K562 (cell line): Measurements from ENCODE around the gene EEF1B2. TPM values are rescaled to one million over a fixed set of nuclear protein-coding genes. Genes with fewer than 3 reads are reported as not detected.

ENCODE experiments used
- ATAC-seq: fragments of 200-7000 bp; cut with Tn5 transposase; 3 replicates; pipeline ENCODE4 v1.9.1; 2020; ENCODE audit warnings: moderate library complexity
- BruUV-seq: library from RNA; stranded (reverse); fragments of 400-500 nt; replicated peaks from 2 replicates; lab custom pipeline; 2021; lab: Mats Ljungman, UMichigan
- CTCF ChIA-PET: fragments of 300-600 bp; formaldehyde crosslinking; extraction: SDS; loops from one replicate; lab custom pipeline; 2021; ENCODE audit warnings: low intra/inter-chr PET ratio; lab: Yijun Ruan, JAX
- POLR2A ChIA-PET: fragments of 300-600, 350-650 bp; sonication (Branson Sonifier 250); formaldehyde crosslinking; extraction: SDS; loops from one replicate; lab custom pipeline; 2021; ENCODE audit warnings: antibody characterized with exemption, inconsistent platforms; lab: Yijun Ruan, JAX
- DNase-seq, 4 experiments: peaks; one replicate each; pipeline versions ENCODE4 v3.0.0 to v3.0.0-alpha.2; 2011 to 2018; ENCODE audit warnings: low spot score in 3 of 4, mixed read lengths in 3 of 4; ENCODE audit errors: extremely low read depth in 1 of 4
- FAIRE-seq: peaks from 2 replicates; lab custom pipeline; 2011; peaks lifted over from hg19 to GRCh38; lab: Jason Lieb, UNC
- H2AFZ ChIP-seq: 2 replicates; pipeline ENCODE4 v1.6.0; 2011; ENCODE audit warnings: low read depth, low read length, control low read depth, inconsistent platforms
- H3K27ac ChIP-seq: fragments of 200-600 bp; 3 replicates; pipeline ENCODE4 v1.8.0; 2011; ENCODE audit warnings: low read depth, mild to moderate bottlenecking, control low read depth, inconsistent platforms, low read length, moderate library complexity, mixed read lengths; ENCODE audit errors: extremely low read depth
- H3K27me3 ChIP-seq, 2 experiments: fragments of 300-600 bp in 1 of 2; 2 replicates in 1 of 2; 3 replicates in 1 of 2; pipeline versions ENCODE4 v1.6.0 to v1.8.0; 2011; ENCODE audit warnings: inconsistent platforms in 2 of 2, low read length in 2 of 2, mild to moderate bottlenecking in 1 of 2, mixed read lengths in 1 of 2, moderate library complexity in 1 of 2; ENCODE audit not compliant: control insufficient read depth in 2 of 2, insufficient read depth in 2 of 2
- H3K36me3 ChIP-seq: fragments of 300-600 bp; 3 replicates; pipeline ENCODE4 v1.8.0; 2011; ENCODE audit warnings: mild to moderate bottlenecking, low read length, inconsistent platforms; ENCODE audit not compliant: control insufficient read depth, insufficient read depth
- H3K4me1 ChIP-seq, 2 experiments: fragments of 200-600 bp in 1 of 2; replicated peaks in 1 of 2; 2 replicates in 1 of 2; 3 replicates in 1 of 2; pipeline versions ENCODE4 v1.5.1 to v1.8.0; 2011; ENCODE audit warnings: inconsistent platforms in 2 of 2, low read length in 2 of 2, mild to moderate bottlenecking in 1 of 2, mixed read lengths in 1 of 2, moderate library complexity in 1 of 2; ENCODE audit not compliant: control insufficient read depth in 2 of 2, insufficient read depth in 2 of 2
- H3K4me2 ChIP-seq: 2 replicates; pipeline ENCODE4 v1.6.1; 2011; ENCODE audit warnings: low read length, control low read depth, inconsistent platforms, mixed read lengths; ENCODE audit not compliant: insufficient read depth
- H3K4me3 ChIP-seq: fragments of 200-600 bp; sonication (generic), shearing (Covaris generic); 2 replicates; pipeline ENCODE4 v1.5.1; 2016; ENCODE audit warnings: control low read depth, inconsistent platforms
- H3K79me2 ChIP-seq: fragments of 200-600 bp; 3 replicates; pipeline ENCODE4 v1.8.0; 2011; ENCODE audit warnings: low read length, inconsistent platforms; ENCODE audit not compliant: control insufficient read depth, insufficient read depth
- H3K9ac ChIP-seq, 2 experiments: 2 replicates each; pipeline versions ENCODE4 v1.6.0 to v1.6.1; 2011; ENCODE audit warnings: low read depth in 2 of 2, low read length in 2 of 2, control low read depth in 1 of 2, inconsistent platforms in 1 of 2, mild to moderate bottlenecking in 1 of 2, mixed read lengths in 1 of 2; ENCODE audit not compliant: insufficient read depth in 1 of 2
- H3K9me1 ChIP-seq: one replicate; pipeline ENCODE4 v1.6.0; 2011; ENCODE audit warnings: inconsistent platforms, mild to moderate bottlenecking, low read length, moderate library complexity; ENCODE audit not compliant: control insufficient read depth, insufficient read depth
- H3K9me3 ChIP-seq: replicated peaks from 2 replicates; pipeline ENCODE4 v1.5.1; 2011; ENCODE audit warnings: low read depth, low read length, inconsistent platforms; ENCODE audit not compliant: control insufficient read depth, insufficient read depth
- H4K20me1 ChIP-seq: replicated peaks from 2 replicates; pipeline ENCODE4 v1.6.1; 2011; ENCODE audit warnings: low read length, inconsistent platforms, mixed read lengths; ENCODE audit not compliant: control insufficient read depth, insufficient read depth
- CBX5 ChIP-seq: IDR thresholded peaks from 2 replicates; pipeline ENCODE4 v1.6.1; 2014; ENCODE audit warnings: low read depth, borderline replicate concordance
- HOXB6 ChIP-seq: fragments of 250-450 bp; sonication (Bioruptor Pico); IDR thresholded peaks from 2 replicates; pipeline ENCODE4 v1.5.1; 2022; ENCODE audit warnings: mild to moderate bottlenecking, borderline replicate concordance
- ID3 ChIP-seq, 2 experiments: fragments of 250-450 bp in 1 of 2; fragments of 450-650 bp in 1 of 2; sonication (Bioruptor Pico) in 1 of 2; IDR thresholded peaks; 2 replicates each; pipeline versions ENCODE4 v1.6.1 to v1.8.0; 2016 to 2021; ENCODE audit warnings: mild to moderate bottlenecking in 2 of 2, moderate library complexity in 2 of 2, missing compliant biosample characterization in 1 of 2, missing genetic modification characterization in 1 of 2
- MECOM ChIP-seq: fragments of 250-450 bp; sonication (Bioruptor Pico); IDR thresholded peaks from 2 replicates; pipeline ENCODE4 v1.8.0; 2022; ENCODE audit warnings: inconsistent platforms
- ZBED1 ChIP-seq: IDR thresholded peaks from 2 replicates; pipeline ENCODE4 v1.6.1; 2014
- ZNF699 ChIP-seq: fragments of 250-450 bp; sonication (Bioruptor Pico); IDR thresholded peaks from 2 replicates; pipeline ENCODE4 v1.8.0; 2021; ENCODE audit warnings: mild to moderate bottlenecking, moderate library complexity; ENCODE audit not compliant: insufficient replicate concordance
- ZNF830 ChIP-seq: fragments of 250-450 bp; sonication (Bioruptor Pico); IDR thresholded peaks from 2 replicates; pipeline ENCODE4 v1.5.0; 2021; ENCODE audit warnings: mild to moderate bottlenecking
- WGBS: fragments of 100-300 bp; shearing (Covaris generic); methylation state at CpG from one replicate; pipeline ENCODE4 v1.1.6; 2016; ENCODE audit warnings: low coverage, mixed read lengths; ENCODE audit not compliant: insufficient coverage; ENCODE audit errors: missing lambda C conversion rate; 5-methylcytosine and 5-hydroxymethylcytosine counted together
- in situ Hi-C: fragments of 300-500 bp; cut with MboI; formaldehyde crosslinking; loops from 4 replicates; pipeline ENCODE4 v1.15.0; 2018; ENCODE audit warnings: inconsistent platforms, mixed read lengths
- intact Hi-C: fragments of 100-400 bp; cut with micrococcal nuclease; formaldehyde crosslinking; loops from 2 replicates; pipeline ENCODE4 v1.14.2; 2022
- polyA plus RNA-seq, 8 experiments: library from polyadenylated mRNA; depleted of rRNA in 4 of 8; stranded (reverse) in 5 of 8; unstranded in 3 of 8; fragments of >200 nt; fragmentation: Nextera tagmentation in 2 of 8; fragmentation: Illumina TruSeq in 1 of 8; extraction: Ambion mirVana in 2 of 8; extraction: Trizol in 1 of 8; gene quantifications; 2 replicates each; pipeline versions ENCODE4 v1.2.1 to v1.2.3, GENCODE V29; 2011 to 2014; ENCODE audit warnings: inconsistent platforms in 1 of 8, missing spikeins in 1 of 8
- total RNA-seq, 7 experiments: library from RNA; depleted of rRNA in 6 of 7; stranded (reverse); fragments of >200 nt in 6 of 7; fragmentation: Illumina TruSeq in 2 of 7; extraction: Trizol in 2 of 7; gene quantifications; 2 replicates each; pipeline versions ENCODE4 v1.2.1 to v1.2.3, GENCODE V29; 2011 to 2021; ENCODE audit warnings: low replicate concordance in 1 of 7
- TF ChIP-seq, protein P1 (sequence below), 2 experiments: fragments of 450-650 bp in 1 of 2; IDR thresholded peaks; 2 replicates each; pipeline ENCODE4 v1.6.1; 2011 to 2017; ENCODE audit warnings: low read depth in 2 of 2, antibody characterized with exemption in 1 of 2, borderline replicate concordance in 1 of 2, low read length in 1 of 2, mild to moderate bottlenecking in 1 of 2, mixed read lengths in 1 of 2; ENCODE audit not compliant: control insufficient read depth in 1 of 2

Gene EEF1B2
- total and polyA plus RNA-seq, 9 of the 15 experiments (the other 6 are each of a cell fraction or from before 2014, with no cell fraction given) = 522 to 1,148 (median 893) TPM

GRCh38 chr2:206189691-206190090 lies 30.0 kb downstream of the EEF1B2 start:
- Histone ChIP-seq H3K4me3 (no peak overlapping the region), H3K9me3 (no peaks in the 10 kb centered on the region), H3K4me2 (no peak overlapping the region), H3K9ac (no peak overlapping the region), H2AFZ (no peak overlapping the region), H3K36me3 (no peaks in the 10 kb centered on the region), H3K4me1 (no peaks in the 10 kb centered on the region), H3K79me2 (no peaks in the 10 kb centered on the region), H4K20me1 (no peaks in the 10 kb centered on the region), H3K27ac (no peak overlapping the region), H3K27me3 (no peaks in the 10 kb centered on the region; a peak in 1 of 5 replicates), H3K9me1 (no peaks in the 10 kb centered on the region)
- 0% methylated on average over 3 of the region's 3 CpGs for WGBS
- ATAC-seq = no peak
- no peak for DNase-seq
- POLR2A ChIA-PET = no interaction called here
- no TSS peak for BruUV-seq
- intact Hi-C loops = no loop called here
- CTCF ChIA-PET = no interaction called here
- in situ Hi-C loops = no loop called here
- TF ChIP-seq, protein P1, sequence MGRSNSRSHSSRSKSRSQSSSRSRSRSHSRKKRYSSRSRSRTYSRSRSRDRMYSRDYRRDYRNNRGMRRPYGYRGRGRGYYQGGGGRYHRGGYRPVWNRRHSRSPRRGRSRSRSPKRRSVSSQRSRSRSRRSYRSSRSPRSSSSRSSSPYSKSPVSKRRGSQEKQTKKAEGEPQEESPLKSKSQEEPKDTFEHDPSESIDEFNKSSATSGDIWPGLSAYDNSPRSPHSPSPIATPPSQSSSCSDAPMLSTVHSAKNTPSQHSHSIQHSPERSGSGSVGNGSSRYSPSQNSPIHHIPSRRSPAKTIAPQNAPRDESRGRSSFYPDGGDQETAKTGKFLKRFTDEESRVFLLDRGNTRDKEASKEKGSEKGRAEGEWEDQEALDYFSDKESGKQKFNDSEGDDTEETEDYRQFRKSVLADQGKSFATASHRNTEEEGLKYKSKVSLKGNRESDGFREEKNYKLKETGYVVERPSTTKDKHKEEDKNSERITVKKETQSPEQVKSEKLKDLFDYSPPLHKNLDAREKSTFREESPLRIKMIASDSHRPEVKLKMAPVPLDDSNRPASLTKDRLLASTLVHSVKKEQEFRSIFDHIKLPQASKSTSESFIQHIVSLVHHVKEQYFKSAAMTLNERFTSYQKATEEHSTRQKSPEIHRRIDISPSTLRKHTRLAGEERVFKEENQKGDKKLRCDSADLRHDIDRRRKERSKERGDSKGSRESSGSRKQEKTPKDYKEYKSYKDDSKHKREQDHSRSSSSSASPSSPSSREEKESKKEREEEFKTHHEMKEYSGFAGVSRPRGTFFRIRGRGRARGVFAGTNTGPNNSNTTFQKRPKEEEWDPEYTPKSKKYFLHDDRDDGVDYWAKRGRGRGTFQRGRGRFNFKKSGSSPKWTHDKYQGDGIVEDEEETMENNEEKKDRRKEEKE (IDR thresholded peaks at IDR 0.05; ENCODE audit: borderline replicate concordance in 1 of 2, control insufficient read depth in 1 of 2, low read depth in 2 of 2, low read length in 1 of 2) = no peak
- no peak for TF ChIP-seq MECOM (CRISPR knock-in tag)
- no peak for TF ChIP-seq CBX5
- no peak for TF ChIP-seq ID3 (CRISPR knock-in tag; IDR thresholded peaks at IDR 0.05)
- TF ChIP-seq ID3 (tag; IDR thresholded peaks at IDR 0.05) = no peak
- no peak for TF ChIP-seq ZBED1
- TF ChIP-seq ZNF699 (CRISPR knock-in tag) = no peak
- no peak for TF ChIP-seq ZNF830 (CRISPR knock-in tag)
- no peak for TF ChIP-seq HOXB6 (CRISPR knock-in tag)
- no peak for FAIRE-seq
